Activated CD4-positive, alpha-beta T cell treated with anti-CD3 and anti-CD28 coated beads, Interleukin-2, amount 10 ng/mL, durations not matched to agents 7 days and 5 days (primary cell): ENCODE data around the gene SPG7. TPM values are rescaled to one million over a fixed set of nuclear protein-coding genes. Genes with fewer than 3 reads are reported as not detected.

Experiments used
- CTCF ChIA-PET: fragments of 350-600 bp; sonication (Branson Sonifier 250); formaldehyde crosslinking; loops from one replicate; lab custom pipeline; 2021; ENCODE audit warnings: antibody characterized with exemption; lab: Charles Lee
- POLR2A ChIA-PET: fragments of 350-600 bp; sonication (Branson Sonifier 250); formaldehyde crosslinking; loops from one replicate; lab custom pipeline; 2021; ENCODE audit warnings: antibody characterized with exemption; lab: Charles Lee
- DNase-seq: peaks from one replicate; pipeline ENCODE4 v3.0.0-alpha.2; 2020
- H3K27ac Mint-ChIP-seq: one replicate; pipeline ENCODE4 v1.8.0; 2021; ENCODE audit warnings: mild to moderate bottlenecking, moderate library complexity, mixed read lengths
- H3K27me3 Mint-ChIP-seq: one replicate; pipeline ENCODE4 v1.8.0; 2021; ENCODE audit warnings: mixed read lengths
- H3K36me3 Mint-ChIP-seq: one replicate; pipeline ENCODE4 v1.8.0; 2021; ENCODE audit warnings: low read depth, mixed read lengths
- H3K4me1 Mint-ChIP-seq: one replicate; pipeline ENCODE4 v1.8.0; 2021; ENCODE audit warnings: mixed read lengths
- H3K4me3 Mint-ChIP-seq: one replicate; pipeline ENCODE4 v1.8.0; 2021; ENCODE audit warnings: mild to moderate bottlenecking, moderate library complexity, mixed read lengths
- H3K9me3 Mint-ChIP-seq: one replicate; pipeline ENCODE4 v1.8.0; 2021; ENCODE audit warnings: mixed read lengths
- total RNA-seq, 2 experiments: library from RNA; stranded (reverse); gene quantifications; one replicate each; pipeline ENCODE4 v1.2.3, GENCODE V29; 2021

The SPG7 gene
- total RNA-seq, 2 experiments from 2014 or later = 88.3 to 101 TPM

GRCh38 chr16:89545044-89545830, 37.0 kb downstream of the SPG7 start:
- ChIA-PET POLR2A (no interaction called here), CTCF (interaction anchor here (0.8 to 1.1 kb wide), 2 partner anchors 12 to 184 kb away, joined by 3 to 5 read pairs; no protein-coding TSS in a partner anchor)
- no peak for DNase-seq
- Mint-ChIP-seq H3K9me3 (no peaks in the 10 kb centered on the region), H3K27me3 (no peaks in the 10 kb centered on the region), H3K4me3 (no peak overlapping the region), H3K36me3 (peaks cover 15% of the 10 kb centered on the region), H3K27ac (no peak overlapping the region), H3K4me1 (peaks cover 19% of the 10 kb centered on the region)

DNA sequence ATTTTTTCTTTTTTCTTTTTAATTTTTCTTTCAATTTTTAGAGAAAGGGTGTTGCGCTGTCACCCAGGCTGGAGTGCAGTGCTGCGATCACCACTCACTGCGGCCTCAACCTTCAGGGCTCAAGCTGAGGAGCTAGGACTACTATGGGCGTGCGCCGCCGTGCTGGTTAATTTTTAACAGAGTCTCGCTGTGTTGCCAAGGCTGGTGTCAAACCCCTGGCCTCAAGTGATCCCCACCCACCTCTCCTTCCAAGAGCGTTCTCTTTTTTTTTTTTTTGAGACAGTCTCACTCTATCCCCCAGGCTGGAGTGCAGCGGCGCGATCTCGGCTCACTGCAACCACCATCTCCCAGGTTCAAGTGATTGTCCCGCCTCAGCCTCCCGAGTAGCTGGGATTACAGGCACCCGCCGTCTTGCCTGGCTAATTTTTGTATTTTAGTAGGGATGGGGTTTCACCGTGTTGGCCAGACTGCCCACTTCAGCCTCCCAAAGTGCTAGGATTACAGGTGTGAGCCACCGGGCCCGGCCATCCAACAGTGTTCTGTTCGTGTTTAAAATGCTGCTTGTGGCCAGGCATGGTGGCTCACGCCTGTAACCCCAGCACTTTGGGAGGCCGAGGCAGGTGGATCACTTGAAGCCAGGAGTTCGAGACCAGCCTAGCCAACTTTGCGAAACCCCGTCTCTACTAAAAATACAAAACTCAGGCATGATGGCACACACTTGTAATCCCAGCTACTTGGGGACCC, 37.8 kb downstream of the SPG7 start:
- ChIA-PET CTCF (interaction anchor here (0.7 to 1.1 kb wide), 3 partner anchors 9 to 185 kb away, joined by 3 to 5 read pairs (median 3); no protein-coding TSS in a partner anchor), POLR2A (no interaction called here)
- Mint-ChIP-seq H3K9me3 (no peaks in the 10 kb centered on the region), H3K4me1 (peaks cover 19% of the 10 kb centered on the region), H3K4me3 (no peak overlapping the region), H3K36me3 (peaks cover 19% of the 10 kb centered on the region), H3K27me3 (no peaks in the 10 kb centered on the region), H3K27ac (no peak overlapping the region)
- no peak for DNase-seq

DNA sequence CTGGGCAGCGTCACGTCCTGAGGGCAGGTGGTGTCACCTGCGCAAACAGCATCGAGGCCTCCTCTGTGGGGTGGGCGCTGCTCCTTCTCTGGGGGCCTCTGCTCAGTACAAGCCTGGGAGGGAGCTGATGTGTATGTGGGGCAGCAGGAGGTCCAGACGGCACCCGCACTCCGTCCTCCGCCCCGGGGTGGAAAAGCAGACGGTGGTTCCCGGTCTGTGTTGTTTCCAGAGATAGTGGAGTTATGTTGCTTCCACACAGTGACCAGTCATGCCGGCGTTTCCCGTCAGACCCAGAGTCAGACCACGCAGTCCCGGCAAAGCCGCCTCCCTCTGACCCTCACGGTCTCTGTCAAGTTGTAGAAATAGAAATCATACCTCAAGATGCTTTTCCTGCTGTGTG, 38.6 kb downstream of the SPG7 start:
- H3K4me3 Mint-ChIP-seq = no peak overlapping the region
- ChIA-PET CTCF (no interaction called here), POLR2A (no interaction called here)
- H3K27me3 Mint-ChIP-seq = no peaks in the 10 kb centered on the region
- H3K36me3 Mint-ChIP-seq = peaks cover 20% of the 10 kb centered on the region
- H3K4me1 Mint-ChIP-seq = peaks cover 19% of the 10 kb centered on the region
- peak overlapping the region; percentile 9 for H3K27ac Mint-ChIP-seq
- no peaks in the 10 kb centered on the region for H3K9me3 Mint-ChIP-seq
- DNase-seq = no peak

DNA sequence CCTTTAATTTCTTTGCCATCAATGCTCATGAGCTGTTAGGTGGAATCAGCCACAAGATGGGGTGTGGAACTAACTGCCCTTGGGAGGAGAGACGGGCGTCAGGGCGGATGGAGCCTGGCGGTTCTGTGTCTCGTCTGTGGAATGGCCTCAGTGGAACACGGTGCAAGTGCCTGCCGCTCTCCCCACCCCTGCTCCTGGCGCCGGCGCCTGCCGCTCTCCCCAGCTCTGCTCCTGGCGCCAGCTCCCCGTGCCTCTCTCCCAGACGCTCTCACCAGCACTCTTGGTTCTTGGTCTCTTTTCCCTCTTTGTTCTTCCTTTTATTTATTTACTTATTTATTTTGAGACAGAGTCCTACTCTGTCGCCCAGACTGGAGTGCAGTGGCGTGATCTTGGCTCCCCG, 39.1 kb downstream of the SPG7 start:
- Mint-ChIP-seq H3K4me1 (peaks cover 19% of the 10 kb centered on the region), H3K27me3 (no peaks in the 10 kb centered on the region), H3K4me3 (no peak overlapping the region), H3K27ac (no peak overlapping the region), H3K9me3 (no peaks in the 10 kb centered on the region), H3K36me3 (peaks cover 20% of the 10 kb centered on the region)
- ChIA-PET POLR2A (no interaction called here), CTCF (no interaction called here)
- no peak for DNase-seq

DNA sequence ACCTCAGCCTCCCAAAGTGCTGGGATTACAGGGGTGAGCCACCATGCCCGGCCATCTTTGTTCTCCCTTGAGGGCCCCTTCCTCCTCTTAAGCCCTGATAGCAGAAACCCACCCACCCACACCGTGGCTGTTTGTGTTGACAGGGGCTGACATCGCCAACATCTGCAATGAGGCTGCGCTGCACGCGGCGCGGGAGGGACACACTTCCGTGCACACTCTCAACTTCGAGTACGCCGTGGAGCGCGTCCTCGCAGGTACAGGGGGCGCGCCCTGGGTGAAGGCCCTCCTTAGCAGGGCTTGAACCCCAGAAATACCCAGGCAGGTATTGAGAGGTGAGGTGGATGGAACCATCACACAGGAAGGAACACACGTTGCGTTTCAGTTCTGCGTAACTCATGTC, 39.7 kb downstream of the SPG7 start:
- POLR2A ChIA-PET = no interaction called here
- no peaks in the 10 kb centered on the region for H3K9me3 Mint-ChIP-seq
- CTCF ChIA-PET = no interaction called here
- DNase-seq = no peak
- H3K4me1 Mint-ChIP-seq = peaks cover 19% of the 10 kb centered on the region
- no peak overlapping the region for H3K4me3 Mint-ChIP-seq
- H3K36me3 Mint-ChIP-seq = peaks cover 20% of the 10 kb centered on the region
- no peaks in the 10 kb centered on the region for H3K27me3 Mint-ChIP-seq
- no peak overlapping the region for H3K27ac Mint-ChIP-seq

GRCh38 chr16:89548344-89549006, 40.3 kb downstream of the SPG7 start:
- Mint-ChIP-seq H3K9me3 (no peaks in the 10 kb centered on the region), H3K4me1 (peaks cover 19% of the 10 kb centered on the region), H3K27me3 (no peaks in the 10 kb centered on the region), H3K4me3 (no peak overlapping the region), H3K36me3 (peaks cover 20% of the 10 kb centered on the region), H3K27ac (peak overlapping the region; percentile 78)
- ChIA-PET POLR2A (no interaction called here), CTCF (interaction anchor here (1.9 kb wide), 1 partner anchor 17 kb away, joined by 4 read pairs; no protein-coding TSS in a partner anchor)
- DNase-seq = no peak

GRCh38 chr16:89549007-89549700, 41.0 kb downstream of the SPG7 start:
- peak; percentile 41 for DNase-seq
- peak overlapping the region; percentile 1 for H3K4me3 Mint-ChIP-seq
- peaks cover 20% of the 10 kb centered on the region for H3K36me3 Mint-ChIP-seq
- CTCF ChIA-PET = interaction anchor here (1.9 kb wide), 1 partner anchor 17 kb away, joined by 4 read pairs; no protein-coding TSS in a partner anchor
- POLR2A ChIA-PET = no interaction called here
- no peaks in the 10 kb centered on the region for H3K9me3 Mint-ChIP-seq
- H3K27me3 Mint-ChIP-seq = no peaks in the 10 kb centered on the region
- H3K27ac Mint-ChIP-seq = peak overlapping the region; percentile 78
- H3K4me1 Mint-ChIP-seq = peaks cover 19% of the 10 kb centered on the region

- H3K27ac Mint-ChIP-seq = no peak overlapping the region
- ChIA-PET CTCF (interaction anchor here (0.6 kb wide), 1 partner anchor 37 kb away, joined by 3 read pairs; no protein-coding TSS in a partner anchor), POLR2A (no interaction called here)
- no peak overlapping the region for H3K4me3 Mint-ChIP-seq
- no peak for DNase-seq
- H3K9me3 Mint-ChIP-seq = no peaks in the 10 kb centered on the region
- H3K36me3 Mint-ChIP-seq = peaks cover 22% of the 10 kb centered on the region
- H3K4me1 Mint-ChIP-seq = peaks cover 19% of the 10 kb centered on the region
- no peaks in the 10 kb centered on the region for H3K27me3 Mint-ChIP-seq
Measured at GRCh38 chr16:89550421-89551007, 42.3 kb downstream of the SPG7 start.

DNA sequence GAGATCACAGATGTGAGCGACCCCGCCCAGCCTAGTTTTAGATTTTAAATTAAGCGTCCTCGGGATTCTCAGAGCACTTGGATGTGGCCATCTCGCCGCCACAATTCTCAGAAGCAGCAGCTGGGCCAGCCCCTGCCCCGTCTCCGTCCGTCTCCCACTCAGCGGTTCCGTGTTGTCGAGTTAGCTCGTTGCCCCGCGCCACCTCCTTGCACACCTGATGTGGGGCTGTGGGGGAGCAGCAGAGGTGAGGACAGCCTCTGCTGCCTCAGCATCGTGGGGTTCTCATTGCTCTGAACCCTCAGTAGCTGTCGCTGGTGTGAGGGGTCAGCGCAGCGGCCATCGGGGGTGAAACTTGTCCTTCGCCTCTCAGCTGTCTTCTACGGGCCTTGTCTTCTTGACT, 44.1 kb downstream of the SPG7 start:
- Mint-ChIP-seq H3K27ac (no peak overlapping the region), H3K36me3 (peaks cover 28% of the 10 kb centered on the region), H3K4me3 (no peak overlapping the region), H3K4me1 (peaks cover 22% of the 10 kb centered on the region), H3K9me3 (no peaks in the 10 kb centered on the region), H3K27me3 (no peaks in the 10 kb centered on the region)
- ChIA-PET POLR2A (interaction anchor here (0.8 kb wide), 1 partner anchor 18 kb away, joined by 4 read pairs; no protein-coding TSS in a partner anchor), CTCF (interaction anchor here (0.9 kb wide), 1 partner anchor 13 kb away, joined by 3 read pairs; no protein-coding TSS in a partner anchor)
- DNase-seq = no peak

GRCh38 chr16:89552913-89553312, 44.7 kb downstream of the SPG7 start:
- DNase-seq = no peak
- ChIA-PET POLR2A (no interaction called here), CTCF (interaction anchor here (0.5 to 0.9 kb wide), 2 partner anchors 13 to 68 kb away, joined by 3 to 4 read pairs; no protein-coding TSS in a partner anchor)
- H3K4me3 Mint-ChIP-seq = no peak overlapping the region
- H3K27ac Mint-ChIP-seq = no peak overlapping the region
- no peaks in the 10 kb centered on the region for H3K9me3 Mint-ChIP-seq
- no peaks in the 10 kb centered on the region for H3K27me3 Mint-ChIP-seq
- H3K36me3 Mint-ChIP-seq = peaks cover 31% of the 10 kb centered on the region
- peaks cover 28% of the 10 kb centered on the region for H3K4me1 Mint-ChIP-seq

DNA sequence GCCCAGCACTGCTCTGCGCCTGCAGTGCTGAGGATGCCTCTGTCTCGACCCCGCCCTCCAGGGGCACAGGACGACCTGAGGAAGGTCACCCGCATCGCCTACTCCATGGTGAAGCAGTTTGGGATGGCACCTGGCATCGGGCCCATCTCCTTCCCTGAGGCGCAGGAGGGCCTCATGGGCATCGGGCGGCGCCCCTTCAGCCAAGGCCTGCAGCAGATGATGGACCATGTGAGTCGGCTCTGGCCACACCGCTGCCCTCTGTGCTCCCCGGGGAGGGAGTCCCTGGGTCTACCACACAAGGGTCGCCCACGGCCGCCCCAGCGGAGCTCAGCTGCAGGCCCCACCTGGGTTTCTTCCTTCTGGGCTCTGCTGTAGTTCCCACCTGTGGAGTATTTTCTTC, 45.5 kb downstream of the SPG7 start:
- Mint-ChIP-seq H3K4me3 (no peak overlapping the region), H3K27me3 (no peaks in the 10 kb centered on the region), H3K9me3 (no peaks in the 10 kb centered on the region), H3K4me1 (peaks cover 21% of the 10 kb centered on the region), H3K27ac (no peak overlapping the region), H3K36me3 (peaks cover 29% of the 10 kb centered on the region)
- POLR2A ChIA-PET = no interaction called here
- DNase-seq = no peak
- CTCF ChIA-PET = no interaction called here

GRCh38 chr16:89554343-89554742, 46.1 kb downstream of the SPG7 start:
- no peaks in the 10 kb centered on the region for H3K27me3 Mint-ChIP-seq
- ChIA-PET POLR2A (no interaction called here), CTCF (interaction anchor here (0.6 to 1.1 kb wide), 6 partner anchors 8 to 308 kb away, joined by 3 read pairs; no protein-coding TSS in a partner anchor)
- DNase-seq = no peak
- H3K4me3 Mint-ChIP-seq = no peak overlapping the region
- H3K27ac Mint-ChIP-seq = no peak overlapping the region
- H3K36me3 Mint-ChIP-seq = peaks cover 23% of the 10 kb centered on the region
- H3K4me1 Mint-ChIP-seq = peaks cover 16% of the 10 kb centered on the region
- H3K9me3 Mint-ChIP-seq = no peaks in the 10 kb centered on the region
